Fibroblast of lung (primary cell): ENCODE data around the gene SLC35B4. TPM values are rescaled to one million over a fixed set of nuclear protein-coding genes. Genes with fewer than 3 reads are reported as not detected.

Experiments used
- DNase-seq, 2 donors: peaks; one replicate each; pipeline versions ENCODE4 v3.0.0 to v3.0.0-alpha.2; 2010; ENCODE audit warnings: low read depth in 2 of 2
- H2AFZ ChIP-seq: 2 replicates; pipeline ENCODE4 v1.5.1; 2012; ENCODE audit warnings: low read length, control low read depth, inconsistent platforms
- H3K27ac ChIP-seq: 2 replicates; pipeline ENCODE4 v1.5.1; 2011; ENCODE audit warnings: low read length, control low read depth; ENCODE audit not compliant: insufficient read depth
- H3K27me3 ChIP-seq: 2 replicates; pipeline ENCODE4 v1.5.1; 2011; ENCODE audit warnings: mild to moderate bottlenecking, low read length; ENCODE audit not compliant: control insufficient read depth, insufficient read depth
- H3K36me3 ChIP-seq: 2 replicates; pipeline ENCODE4 v1.5.1; 2011; ENCODE audit warnings: low read length; ENCODE audit not compliant: control insufficient read depth, insufficient read depth
- H3K4me1 ChIP-seq: 2 replicates; pipeline ENCODE4 v1.5.1; 2011; ENCODE audit warnings: low read length; ENCODE audit not compliant: control insufficient read depth, insufficient read depth; ENCODE audit errors: extremely low read depth
- H3K4me2 ChIP-seq: 2 replicates; pipeline ENCODE4 v1.5.1; 2011; ENCODE audit warnings: low read length, control low read depth; ENCODE audit not compliant: insufficient read depth; ENCODE audit errors: extremely low read depth
- H3K4me3 ChIP-seq, 4 experiments: fragments of 200-600 bp in 1 of 4; sonication (generic) in 1 of 4; replicated peaks in 1 of 4; 2 replicates each; pipeline ENCODE4 v1.5.1; 2011 to 2016; ENCODE audit warnings: low read length in 4 of 4, low read depth in 3 of 4, mild to moderate bottlenecking in 3 of 4, control low read depth in 2 of 4, inconsistent platforms in 1 of 4, mixed read lengths in 1 of 4; ENCODE audit not compliant: insufficient read depth in 1 of 4; ENCODE audit errors: control extremely low read depth in 1 of 4
- H3K79me2 ChIP-seq: 2 replicates; pipeline ENCODE4 v1.5.1; 2012; ENCODE audit warnings: mild to moderate bottlenecking, low read length, inconsistent platforms; ENCODE audit not compliant: control insufficient read depth, insufficient read depth
- H3K9ac ChIP-seq: 2 replicates; pipeline ENCODE4 v1.5.1; 2011; ENCODE audit warnings: mild to moderate bottlenecking, low read length, control low read depth; ENCODE audit not compliant: insufficient read depth
- H3K9me3 ChIP-seq: 2 replicates; pipeline ENCODE4 v1.5.1; 2012; ENCODE audit warnings: low read depth, low read length; ENCODE audit not compliant: control insufficient read depth, insufficient read depth
- H4K20me1 ChIP-seq: 2 replicates; pipeline ENCODE4 v1.5.1; 2011; ENCODE audit warnings: low read length; ENCODE audit not compliant: control insufficient read depth, insufficient read depth; ENCODE audit errors: extremely low read depth
- CTCF ChIP-seq, 2 donors: IDR thresholded peaks in 1 of 2; conservative IDR thresholded peaks in 1 of 2; 1 replicate in 1 of 2; 2 replicates in 1 of 2; pipeline ENCODE4 v1.5.1; 2011 to 2012; ENCODE audit warnings: low read length in 2 of 2, control low read depth in 1 of 2, inconsistent platforms in 1 of 2, low read depth in 1 of 2, mild to moderate bottlenecking in 1 of 2
- EZH2 ChIP-seq: IDR thresholded peaks from 2 replicates; pipeline ENCODE4 v1.5.1; 2012; ENCODE audit warnings: low read length, control low read depth, mild to moderate bottlenecking; ENCODE audit errors: missing control alignments
- polyA plus RNA-seq, 2 donors: library from polyadenylated mRNA; depleted of rRNA in 1 of 2; stranded (reverse) in 1 of 2; unstranded in 1 of 2; fragments of >200 nt; gene quantifications; 2 replicates each; pipeline ENCODE4 v1.2.1, GENCODE V29; 2011 to 2012; ENCODE audit warnings: missing spikeins in 1 of 2
- total RNA-seq: library from RNA; depleted of rRNA; stranded (reverse); fragments of >200 nt; gene quantifications from 2 replicates; pipeline ENCODE4 v1.2.1, GENCODE V29; 2014

SLC35B4 gene
- total and polyA plus RNA-seq, 2 donors (not counting 1 experiment from before 2014, with no cell fraction given), result 13.7 to 20.1 TPM

GRCh38 chr7:134334408-134334807 is 17.7 kb upstream of the SLC35B4 start:
- H3K27me3 ChIP-seq, result peaks cover 3% of the 10 kb centered on the region
- H3K27ac ChIP-seq, result no peak overlapping the region
- H2AFZ ChIP-seq, result no peak overlapping the region
- H3K79me2 ChIP-seq, result no peaks in the 10 kb centered on the region
- no peak for DNase-seq
- H3K4me1 ChIP-seq, result no peaks in the 10 kb centered on the region
- no peaks in the 10 kb centered on the region for H4K20me1 ChIP-seq
- no peaks in the 10 kb centered on the region for H3K36me3 ChIP-seq
- H3K4me3 ChIP-seq, result no peak overlapping the region
- no peak overlapping the region for H3K4me2 ChIP-seq
- H3K9ac ChIP-seq, result no peak overlapping the region
- H3K9me3 ChIP-seq, result no peaks in the 10 kb centered on the region
- TF ChIP-seq CTCF (conservative IDR thresholded peaks at IDR 0.05 in 1 of 2, IDR thresholded peaks at IDR 0.05 in 1 of 2; ENCODE audit: low read depth in 1 of 2, low read length in 2 of 2) (no peak), EZH2 (no peak)

- peaks cover 3% of the 10 kb centered on the region for H3K27me3 ChIP-seq
- no peak overlapping the region for H3K27ac ChIP-seq
Measured at GRCh38 chr7:134333943-134334342, 17.2 kb upstream of the SLC35B4 start.

GRCh38 chr7:134332892-134333291 is 16.2 kb upstream of the SLC35B4 start:
- no peak for DNase-seq
- Histone ChIP-seq H3K27me3 (peaks cover 3% of the 10 kb centered on the region), H3K4me1 (no peaks in the 10 kb centered on the region), H3K36me3 (no peaks in the 10 kb centered on the region), H3K79me2 (no peaks in the 10 kb centered on the region), H3K27ac (no peak overlapping the region), H4K20me1 (no peaks in the 10 kb centered on the region), H3K4me3 (no peak overlapping the region), H3K9me3 (no peaks in the 10 kb centered on the region), H3K4me2 (no peak overlapping the region), H2AFZ (no peak overlapping the region), H3K9ac (no peak overlapping the region)
- no peak for TF ChIP-seq CTCF (conservative IDR thresholded peaks at IDR 0.05 in 1 of 2, IDR thresholded peaks at IDR 0.05 in 1 of 2; ENCODE audit: low read depth in 1 of 2, low read length in 2 of 2)
- TF ChIP-seq EZH2, result no peak

More at GRCh38 chr7:134333943-134334342, 17.2 kb upstream of the SLC35B4 start:
- H4K20me1 ChIP-seq, result no peaks in the 10 kb centered on the region
- H3K9ac ChIP-seq, result no peak overlapping the region
- H3K4me2 ChIP-seq, result no peak overlapping the region
- no peaks in the 10 kb centered on the region for H3K36me3 ChIP-seq
- H3K4me1 ChIP-seq, result no peaks in the 10 kb centered on the region
- no peak for DNase-seq
- no peaks in the 10 kb centered on the region for H3K79me2 ChIP-seq
- H3K4me3 ChIP-seq, result no peak overlapping the region
- H3K9me3 ChIP-seq, result no peaks in the 10 kb centered on the region
- H2AFZ ChIP-seq, result no peak overlapping the region
- TF ChIP-seq EZH2, result no peak
